Nephron (organoid): ENCODE measurements around the gene IPPK.

Experiments
- H3K27ac Mint-ChIP-seq, 3 experiments: 2 replicates each; pipeline ENCODE4 v1.8.0; 2020; ENCODE audit warnings: mixed read lengths in 3 of 3, mild to moderate bottlenecking in 2 of 3, moderate library complexity in 1 of 3
- H3K27me3 Mint-ChIP-seq: 2 replicates; pipeline ENCODE4 v1.8.0; 2021; ENCODE audit warnings: low read depth, mild to moderate bottlenecking, moderate library complexity, mixed read lengths
- H3K36me3 Mint-ChIP-seq: 2 replicates; pipeline ENCODE4 v1.8.0; 2020; ENCODE audit warnings: low read depth, mixed read lengths
- H3K4me1 Mint-ChIP-seq: 2 replicates; pipeline ENCODE4 v1.8.0; 2020; ENCODE audit warnings: mixed read lengths
- H3K4me3 Mint-ChIP-seq, 3 experiments: 2 replicates each; pipeline ENCODE4 v1.8.0; 2020; ENCODE audit warnings: mild to moderate bottlenecking in 3 of 3, mixed read lengths in 3 of 3, moderate library complexity in 2 of 3
- H3K9me3 Mint-ChIP-seq: 2 replicates; pipeline ENCODE4 v1.8.0; 2020; ENCODE audit warnings: mixed read lengths
- CTCF ChIP-seq, 3 experiments: fragments of 200-600 bp; sonication (generic); IDR thresholded peaks; one replicate each; pipeline ENCODE4 v1.5.0; 2021; ENCODE audit warnings: antibody characterized with exemption in 3 of 3; ENCODE audit not compliant: unreplicated experiment in 3 of 3

IPPK gene

GRCh38 chr9:92655366-92655765, 14.6 kb downstream of the IPPK start:
- TF ChIP-seq CTCF (IDR thresholded peaks at IDR 0.05; ENCODE audit: unreplicated experiment in 3 of 3), result no peak
- Mint-ChIP-seq H3K27ac (no peak overlapping the region), H3K4me3 (no peak overlapping the region), H3K27me3 (no peaks in the 10 kb centered on the region), H3K36me3 (peaks cover 30% of the 10 kb centered on the region), H3K9me3 (no peaks in the 10 kb centered on the region), H3K4me1 (peaks cover 6% of the 10 kb centered on the region)

- Mint-ChIP-seq H3K9me3 (no peaks in the 10 kb centered on the region), H3K4me1 (peaks cover under 1% of the 10 kb centered on the region), H3K4me3 (no peak overlapping the region), H3K27me3 (no peaks in the 10 kb centered on the region), H3K36me3 (peaks cover 32% of the 10 kb centered on the region), H3K27ac (no peak overlapping the region)
- no peak for TF ChIP-seq CTCF (IDR thresholded peaks at IDR 0.05; ENCODE audit: unreplicated experiment in 3 of 3)
Measured at GRCh38 chr9:92654481-92655301, 15.2 kb downstream of the IPPK start.

- Mint-ChIP-seq H3K36me3 (peaks cover 47% of the 10 kb centered on the region), H3K27ac (no peak overlapping the region)
Measured at GRCh38 chr9:92652461-92652860, 17.5 kb downstream of the IPPK start.

GRCh38 chr9:92650839-92651621, 18.9 kb downstream of the IPPK start:
- Mint-ChIP-seq H3K9me3 (no peaks in the 10 kb centered on the region), H3K4me3 (no peak overlapping the region), H3K36me3 (peaks cover 54% of the 10 kb centered on the region), H3K4me1 (no peaks in the 10 kb centered on the region), H3K27me3 (no peaks in the 10 kb centered on the region), H3K27ac (no peak overlapping the region)
- no peak for TF ChIP-seq CTCF (IDR thresholded peaks at IDR 0.05; ENCODE audit: unreplicated experiment in 3 of 3)

More at GRCh38 chr9:92652461-92652860, 17.5 kb downstream of the IPPK start:
- H3K4me3 Mint-ChIP-seq, result no peak overlapping the region
- TF ChIP-seq CTCF (IDR thresholded peaks at IDR 0.05; ENCODE audit: unreplicated experiment in 3 of 3), result no peak
- no peaks in the 10 kb centered on the region for H3K4me1 Mint-ChIP-seq
- H3K9me3 Mint-ChIP-seq, result no peaks in the 10 kb centered on the region
- H3K27me3 Mint-ChIP-seq, result no peaks in the 10 kb centered on the region

GRCh38 chr9:92650296-92650695, 19.6 kb downstream of the IPPK start:
- no peak for TF ChIP-seq CTCF (IDR thresholded peaks at IDR 0.05; ENCODE audit: unreplicated experiment in 3 of 3)
- no peaks in the 10 kb centered on the region for H3K9me3 Mint-ChIP-seq
- H3K36me3 Mint-ChIP-seq, result peaks cover 58% of the 10 kb centered on the region
- no peaks in the 10 kb centered on the region for H3K27me3 Mint-ChIP-seq
- no peaks in the 10 kb centered on the region for H3K4me1 Mint-ChIP-seq
- no peak overlapping the region for H3K4me3 Mint-ChIP-seq
- no peak overlapping the region for H3K27ac Mint-ChIP-seq
